GM20431 (cell line): ENCODE measurements around the gene SLC13A5.

Experiments used
- in situ Hi-C: fragments of 300-500 bp; cut with MseI, MboI; formaldehyde crosslinking; loops from one replicate; pipeline ENCODE4 v1.15.0; 2020; ENCODE audit warnings: low sequenced_read_pairs; ENCODE audit not compliant: unreplicated experiment

The SLC13A5 gene

GRCh38 chr17:6668727-6669425 lies 44.3 kb downstream of the SLC13A5 start:
- in situ Hi-C loops, result loop anchor here (25.0 kb wide), 2 partner anchors 168 to 343 kb away; partner anchors contain the start of genes BCL6B, RNASEK and TEKT1

GRCh38 chr17:6668219-6668618 lies 45.0 kb downstream of the SLC13A5 start:
- in situ Hi-C loops, result loop anchor here (25.0 kb wide), 2 partner anchors 169 to 344 kb away; partner anchors contain the start of genes BCL6B, RNASEK and TEKT1

GRCh38 chr17:6667516-6667915 lies 45.7 kb downstream of the SLC13A5 start:
- in situ Hi-C loops, result loop anchor here (25.0 kb wide), 2 partner anchors 170 to 345 kb away; partner anchors contain the start of genes BCL6B, RNASEK and TEKT1

GRCh38 chr17:6666557-6666956 lies 46.6 kb downstream of the SLC13A5 start:
- in situ Hi-C loops, result loop anchor here (25.0 kb wide), 2 partner anchors 171 to 346 kb away; partner anchors contain the start of genes BCL6B, RNASEK and TEKT1

- in situ Hi-C loops, result loop anchor here (25.0 kb wide), 2 partner anchors 171 to 346 kb away; partner anchors contain the start of genes BCL6B, RNASEK and TEKT1
Observed at GRCh38 chr17:6666077-6666521, 47.1 kb downstream of the SLC13A5 start.

DNA sequence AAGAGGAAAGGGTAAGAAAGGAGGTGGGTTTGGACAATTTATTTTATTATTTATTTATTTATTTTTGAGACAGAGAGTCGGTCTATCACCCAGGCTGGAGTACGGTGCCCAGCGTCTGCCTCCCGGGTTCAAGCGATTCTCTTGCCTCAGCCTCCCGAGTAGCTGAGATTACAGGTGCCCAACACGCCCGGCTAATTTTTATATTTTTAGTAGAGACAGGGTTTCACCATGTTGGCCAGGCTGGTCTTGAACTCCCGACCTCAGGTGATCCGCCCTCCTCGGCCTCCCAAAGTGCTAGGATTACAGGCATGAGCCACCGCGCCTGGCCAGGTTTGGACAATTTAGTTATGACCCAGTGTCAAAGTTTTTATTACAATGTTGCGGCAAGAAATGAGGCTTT lies 50.0 kb downstream of the SLC13A5 start:
- in situ Hi-C loops, result loop anchor here (25.0 kb wide), 2 partner anchors 174 to 349 kb away; partner anchors contain the start of genes BCL6B, RNASEK and TEKT1

DNA sequence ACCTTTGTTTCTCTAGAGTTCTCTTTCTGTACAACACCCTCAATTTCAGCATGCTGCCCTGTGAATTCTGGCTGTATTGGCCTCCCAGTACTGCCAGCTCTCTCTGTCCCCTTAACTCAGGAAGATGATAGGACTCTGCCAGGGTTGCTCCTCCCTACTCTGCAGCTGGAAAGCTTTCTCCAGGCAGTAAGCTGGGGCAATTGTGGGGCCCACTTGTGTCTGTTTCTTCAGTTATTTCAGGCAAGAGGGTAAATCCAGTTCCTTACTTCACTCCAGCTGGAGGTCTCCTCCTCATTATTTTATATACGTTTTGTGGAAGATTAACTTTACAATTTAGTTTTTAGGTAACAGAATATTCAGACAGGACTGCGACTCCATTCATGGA lies 51.7 kb downstream of the SLC13A5 start:
- in situ Hi-C loops, result loop anchor here (25.0 kb wide), 2 partner anchors 176 to 351 kb away; partner anchors contain the start of genes BCL6B, RNASEK and TEKT1

GRCh38 chr17:6660805-6661463 lies 52.2 kb downstream of the SLC13A5 start:
- in situ Hi-C loops, result loop anchor here (25.0 kb wide), 2 partner anchors 176 to 351 kb away; partner anchors contain the start of genes BCL6B, RNASEK and TEKT1

- in situ Hi-C loops, result loop anchor here (25.0 kb wide), 2 partner anchors 177 to 352 kb away; partner anchors contain the start of genes BCL6B, RNASEK and TEKT1
Observed at GRCh38 chr17:6660101-6660500, 53.1 kb downstream of the SLC13A5 start.

DNA sequence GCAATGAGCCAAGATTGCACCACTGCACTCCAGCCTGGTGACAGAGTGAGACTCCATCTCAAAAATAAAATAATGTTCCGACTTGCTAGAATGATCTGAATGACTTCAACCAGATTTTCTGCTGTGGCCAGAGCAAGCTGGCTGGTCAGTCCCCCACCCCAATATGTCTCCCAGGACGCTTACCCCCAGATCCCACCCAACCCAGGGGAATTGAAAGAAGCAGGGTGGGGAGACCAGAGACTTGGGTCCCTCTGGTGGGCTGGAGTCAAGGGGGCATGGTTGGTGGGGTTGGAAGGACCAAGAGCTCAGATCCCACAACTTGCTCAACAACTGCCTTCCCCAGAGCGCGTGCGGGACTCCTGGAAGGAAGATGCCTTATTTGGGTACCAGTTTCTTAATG lies 54.8 kb downstream of the SLC13A5 start:
- in situ Hi-C loops, result loop anchor here (25.0 kb wide), 2 partner anchors 179 to 354 kb away; partner anchors contain the start of genes BCL6B, RNASEK and TEKT1

DNA sequence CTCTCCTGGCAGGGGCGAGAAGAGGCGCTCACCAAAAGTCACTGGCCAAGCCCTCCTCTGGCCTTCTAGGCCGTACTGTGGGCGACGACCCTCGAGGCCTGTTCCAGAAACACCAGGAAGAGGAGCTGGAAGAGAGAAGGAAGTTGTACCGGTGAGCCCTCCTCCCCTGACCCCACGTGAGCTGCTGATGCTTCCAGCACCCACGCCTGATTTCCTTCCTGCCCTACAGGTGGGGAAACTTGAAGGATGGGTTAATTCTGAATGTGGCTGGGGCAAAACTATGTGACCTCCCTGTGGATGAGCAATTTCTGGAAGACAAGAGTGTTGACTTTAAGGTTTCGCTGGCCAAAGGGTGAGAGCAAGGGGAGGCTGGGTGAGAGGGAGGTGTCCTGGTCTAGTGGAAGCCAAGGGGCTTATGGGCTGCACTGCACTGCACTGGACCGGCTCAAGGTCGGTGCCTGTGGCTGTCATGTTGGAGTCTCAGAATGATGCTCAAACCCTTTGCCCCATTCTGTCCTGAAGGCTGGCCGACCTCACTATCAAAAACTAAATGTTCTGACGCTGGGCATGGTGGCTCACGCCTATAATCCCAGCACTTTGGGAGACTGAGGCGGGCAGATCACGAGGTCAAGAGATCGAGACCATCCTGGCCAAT lies 55.4 kb downstream of the SLC13A5 start:
- in situ Hi-C loops, result loop anchor here (25.0 kb wide), 2 partner anchors 180 to 355 kb away; partner anchors contain the start of genes BCL6B, RNASEK and TEKT1

DNA sequence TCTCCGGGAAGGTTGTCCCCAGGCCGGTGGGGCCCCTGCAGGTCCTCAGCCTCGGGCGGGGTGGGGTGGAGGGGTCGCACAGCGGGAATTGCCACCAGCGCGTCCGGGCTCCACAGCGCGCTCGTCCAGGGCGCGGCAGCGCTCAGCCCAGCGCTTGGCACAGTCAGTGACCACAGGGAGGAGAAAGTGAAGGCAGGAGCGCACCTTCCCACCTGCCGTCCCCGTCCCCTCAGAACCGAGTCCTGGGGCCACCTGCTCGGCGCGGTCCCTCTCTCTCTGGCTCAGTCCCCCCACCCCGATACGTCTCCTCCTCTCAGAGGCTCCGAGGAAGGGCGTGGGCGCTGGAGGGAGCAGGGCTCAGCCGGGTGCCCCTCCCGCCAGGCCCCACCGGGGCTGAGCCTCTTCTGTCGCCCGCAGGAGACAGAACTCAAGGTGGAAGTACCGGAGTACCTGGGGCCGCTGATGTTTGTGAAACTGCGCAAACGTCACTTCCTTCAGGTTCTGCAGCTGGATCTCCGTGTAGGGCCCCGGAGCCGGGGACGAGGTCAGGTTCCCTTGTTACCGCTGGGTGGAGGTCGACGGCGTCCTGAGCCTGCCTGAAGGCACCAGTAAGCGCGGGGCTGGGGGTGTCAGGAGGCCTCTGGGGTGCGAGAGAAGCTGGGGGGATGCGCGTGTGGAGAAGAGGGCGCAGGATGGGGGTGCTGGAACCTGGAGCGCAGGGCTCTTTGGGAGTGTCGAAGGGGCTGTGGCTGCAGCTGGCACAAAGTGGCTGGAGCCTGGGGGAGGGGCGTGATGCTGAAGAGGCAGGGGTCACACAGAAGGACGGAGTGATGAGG lies 56.2 kb downstream of the SLC13A5 start:
- in situ Hi-C loops, result loop anchor here (25.0 kb wide), 2 partner anchors 180 to 355 kb away; partner anchors contain the start of genes BCL6B, RNASEK and TEKT1

DNA sequence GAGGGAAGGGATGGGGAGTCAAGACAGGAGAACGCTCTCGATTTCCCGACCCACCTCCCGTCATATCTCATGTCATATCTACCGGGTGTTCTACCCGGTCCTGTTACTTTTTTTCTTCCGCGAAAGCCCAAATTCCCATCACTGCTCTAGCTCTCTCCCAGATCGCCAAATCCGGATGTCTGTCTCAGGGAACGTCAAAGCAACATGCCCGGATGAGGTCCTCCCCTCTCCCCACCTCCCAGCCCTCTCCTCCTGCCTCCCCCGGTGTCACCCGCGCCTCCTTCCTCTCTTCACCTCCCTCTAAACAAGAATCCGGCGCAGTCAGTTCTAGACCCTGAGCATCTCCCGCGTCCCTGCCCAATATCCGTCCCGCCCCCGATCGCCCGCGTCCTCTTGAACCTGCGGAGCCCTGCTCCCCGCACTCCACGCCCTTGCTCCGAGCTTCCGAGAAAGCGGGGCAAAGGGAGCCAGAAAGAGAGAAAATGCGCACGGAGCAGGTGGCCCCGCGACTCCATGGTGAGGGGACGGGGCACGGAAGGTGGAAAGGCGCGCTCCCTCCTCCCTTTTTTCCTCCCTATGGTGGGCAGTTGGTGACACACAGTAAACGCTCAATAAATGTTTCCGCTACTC lies 57.3 kb downstream of the SLC13A5 start:
- in situ Hi-C loops, result loop anchor here (25.0 kb wide), 2 partner anchors 181 to 356 kb away; partner anchors contain the start of genes BCL6B, RNASEK and TEKT1

- in situ Hi-C loops, result loop anchor here (25.0 kb wide), 2 partner anchors 182 to 357 kb away; partner anchors contain the start of genes BCL6B, RNASEK and TEKT1
Observed at GRCh38 chr17:6654841-6655731, 58.1 kb downstream of the SLC13A5 start.

GRCh38 chr17:6651919-6652452 lies 61.2 kb downstream of the SLC13A5 start:
- in situ Hi-C loops, result loop anchor here (25.0 kb wide), 2 partner anchors 185 to 360 kb away; partner anchors contain the start of genes BCL6B, RNASEK and TEKT1

GRCh38 chr17:6651354-6651918 lies 61.7 kb downstream of the SLC13A5 start, which contains the start of the genes C17orf100 and MED31:
TSS of gene C17orf100 (plus strand) at chr17:6651762. CDS start at chr17:6651914, 152 bp downstream.
TSS of gene MED31 (minus strand) at chr17:6651605. CDS start at chr17:6651528, 77 bp downstream.
- in situ Hi-C loops, result loop anchor here (25.0 kb wide), 2 partner anchors 186 to 361 kb away; partner anchors contain the start of genes BCL6B, RNASEK and TEKT1
